Chondrocyte (in vitro differentiated cells): ENCODE results near the gene CD52. TPM values are rescaled to one million over a fixed set of nuclear protein-coding genes. Genes with fewer than 3 reads are reported as not detected.

Source experiments
- DNase-seq: peaks from one replicate; pipeline ENCODE4 v3.0.0; 2021; ENCODE audit warnings: mixed read lengths, low spot score
- H3K27ac Mint-ChIP-seq: one replicate; pipeline ENCODE4 v1.8.0; 2021; ENCODE audit warnings: mild to moderate bottlenecking, moderate library complexity, mixed read lengths; ENCODE audit not compliant: unreplicated experiment
- H3K27me3 Mint-ChIP-seq: 2 replicates; pipeline ENCODE4 v1.8.0; 2021; ENCODE audit warnings: low read depth, mixed read lengths
- H3K36me3 Mint-ChIP-seq: 2 replicates; pipeline ENCODE4 v1.8.0; 2021; ENCODE audit warnings: low read depth, mixed read lengths
- H3K4me1 Mint-ChIP-seq: 2 replicates; pipeline ENCODE4 v1.8.0; 2021; ENCODE audit warnings: low read depth, mild to moderate bottlenecking, mixed read lengths
- H3K4me3 Mint-ChIP-seq: one replicate; pipeline ENCODE4 v1.8.0; 2021; ENCODE audit warnings: mild to moderate bottlenecking, moderate library complexity, mixed read lengths; ENCODE audit not compliant: unreplicated experiment
- H3K9me3 Mint-ChIP-seq: 2 replicates; pipeline ENCODE4 v1.8.0; 2021; ENCODE audit warnings: low read depth, mixed read lengths
- CTCF ChIP-seq: fragments of 200-600 bp; sonication (generic); IDR thresholded peaks from 2 replicates; pipeline ENCODE4 v1.5.0; 2021; ENCODE audit warnings: antibody characterized with exemption, mild to moderate bottlenecking, moderate library complexity
- total RNA-seq: library from RNA; stranded (reverse); gene quantifications from 3 replicates; pipeline ENCODE4 v1.2.1, GENCODE V29; 2021

Gene CD52
- total RNA-seq, 1 donor from 2014 or later, result not detected

- no peak for DNase-seq
- Mint-ChIP-seq H3K4me1 (peaks cover 12% of the 10 kb centered on the region), H3K36me3 (no peaks in the 10 kb centered on the region), H3K4me3 (no peak overlapping the region), H3K27me3 (no peaks in the 10 kb centered on the region), H3K9me3 (no peaks in the 10 kb centered on the region), H3K27ac (no peak overlapping the region)
- no peak for TF ChIP-seq CTCF
These were observed 17.0 kb upstream of the CD52 start for GRCh38 chr1:26300578-26301275.

- Mint-ChIP-seq H3K4me1 (peaks cover 20% of the 10 kb centered on the region), H3K36me3 (no peaks in the 10 kb centered on the region), H3K27ac (peak overlapping the region; percentile 53), H3K27me3 (no peaks in the 10 kb centered on the region), H3K9me3 (no peaks in the 10 kb centered on the region), H3K4me3 (no peak overlapping the region)
- no peak for DNase-seq
- no peak for TF ChIP-seq CTCF
These were observed 14.9 kb upstream of the CD52 start for GRCh38 chr1:26302733-26303405.

DNA sequence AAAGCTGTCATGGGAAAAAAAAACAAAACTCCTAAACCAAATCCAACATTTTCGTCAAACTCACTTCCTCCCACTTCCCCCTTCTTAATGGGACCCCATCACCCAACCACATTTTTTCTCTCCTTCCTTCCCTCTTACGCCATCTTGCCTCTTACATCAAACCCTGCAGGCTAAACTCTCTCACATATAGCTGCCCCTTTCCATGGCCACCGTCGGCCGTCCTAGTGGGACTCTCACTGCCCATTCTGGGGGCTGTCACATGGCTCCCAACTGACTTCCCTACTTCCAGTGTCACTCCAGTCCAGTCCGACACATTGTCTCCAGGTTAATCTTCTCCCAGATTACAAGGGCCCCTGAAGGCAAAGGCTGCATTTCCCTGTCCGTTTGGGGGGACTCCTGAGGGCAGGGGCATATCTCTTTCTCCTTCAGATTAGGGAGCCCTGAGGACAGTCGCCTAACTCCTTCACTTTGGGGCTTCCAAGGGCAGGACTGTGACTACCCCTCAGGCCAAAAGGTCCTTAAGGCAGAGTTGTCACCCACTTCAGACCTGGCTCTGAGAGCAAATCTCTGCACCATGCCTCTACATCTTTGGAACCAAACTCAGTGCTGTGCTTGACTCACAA lies 12.0 kb upstream of the CD52 start:
- H3K36me3 Mint-ChIP-seq, result no peaks in the 10 kb centered on the region
- no peak for TF ChIP-seq CTCF
- H3K27ac Mint-ChIP-seq, result peak overlapping the region; percentile 81
- peaks cover 20% of the 10 kb centered on the region for H3K4me1 Mint-ChIP-seq
- H3K27me3 Mint-ChIP-seq, result no peaks in the 10 kb centered on the region
- no peak for DNase-seq
- H3K9me3 Mint-ChIP-seq, result no peaks in the 10 kb centered on the region
- peak overlapping the region; percentile 98 for H3K4me3 Mint-ChIP-seq

DNA sequence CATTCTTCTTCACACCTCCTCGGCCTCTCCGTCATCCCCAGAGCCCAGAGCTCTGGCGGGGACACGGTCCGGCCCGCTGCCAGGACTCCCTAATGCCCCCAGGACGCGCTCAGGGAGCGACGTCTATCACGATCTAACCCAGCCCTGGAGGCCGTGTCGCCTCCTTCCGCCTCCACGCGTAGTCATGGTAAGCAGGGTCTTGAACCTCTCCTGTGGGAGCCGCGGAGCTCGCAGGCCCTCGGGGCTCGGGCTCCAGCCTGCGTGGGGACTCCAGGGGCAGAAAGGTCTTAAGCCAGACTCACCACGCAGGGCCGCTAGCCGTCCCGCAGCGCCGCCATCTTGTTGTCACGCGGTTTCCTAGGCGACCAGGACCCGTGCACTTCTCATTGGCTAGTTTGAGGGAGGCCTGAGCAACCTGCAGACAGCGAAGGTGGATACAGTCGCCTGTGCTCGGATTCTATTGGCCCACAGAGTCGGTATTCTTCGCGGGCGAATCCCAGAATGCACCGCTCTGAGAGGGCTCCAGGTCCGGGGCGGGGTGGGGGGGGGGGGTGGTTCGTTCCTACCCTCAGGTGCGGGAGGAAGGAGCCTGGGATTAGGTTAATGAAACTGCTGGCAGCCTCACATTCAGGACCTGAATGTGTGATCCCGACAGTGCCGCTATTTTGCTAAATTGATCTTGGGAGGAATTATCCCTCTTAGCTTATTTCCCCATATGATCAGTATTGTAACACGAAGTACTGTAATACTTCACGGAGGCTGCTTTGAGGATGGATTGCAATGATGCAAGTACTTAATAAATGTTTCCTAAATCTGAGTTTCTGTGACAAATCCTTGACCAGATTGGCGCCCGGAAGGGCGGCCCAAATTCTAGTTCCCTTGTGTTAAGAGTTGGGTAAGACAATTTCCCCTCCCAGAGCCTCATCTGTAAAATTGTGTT lies 11.2 kb upstream of the CD52 start, which contains the start of gene UBXN11:
UBXN11 (minus strand) TSS at position 347 of the 940 bp plus-strand sequence. CDS start 3,753 bp downstream, outside the sequence.
- no peaks in the 10 kb centered on the region for H3K9me3 Mint-ChIP-seq
- TF ChIP-seq CTCF, result peak; percentile 33
- H3K4me1 Mint-ChIP-seq, result peaks cover 20% of the 10 kb centered on the region
- peak within 1 kb of the TSS; percentile 81 for H3K27ac Mint-ChIP-seq
- DNase-seq, result no peak
- H3K27me3 Mint-ChIP-seq, result no peaks in the 10 kb centered on the region
- H3K36me3 Mint-ChIP-seq, result no peaks in the 10 kb centered on the region
- H3K4me3 Mint-ChIP-seq, result peak within 1 kb of the TSS; percentile 98
